ENCODE results near the gene CDC42EP5.

CDC42EP5 gene

GRCh38 chr19:54444737-54445136, 28.4 kb downstream of the CDC42EP5 start:
- no peak for DNase-seq

GRCh38 chr19:54440641-54441040, 32.5 kb downstream of the CDC42EP5 start:
- DNase-seq, result no peak

- DNase-seq, result no peak
Measured at GRCh38 chr19:54439174-54439851, 33.8 kb downstream of the CDC42EP5 start.

- DNase-seq, result no peak
Measured at GRCh38 chr19:54436628-54437252, 36.4 kb downstream of the CDC42EP5 start.

GRCh38 chr19:54436031-54436523, 37.0 kb downstream of the CDC42EP5 start:
- no peak for DNase-seq

GRCh38 chr19:54435551-54436016, 37.5 kb downstream of the CDC42EP5 start:
- no peak for DNase-seq

- DNase-seq, result no peak
Measured at GRCh38 chr19:54434873-54435214, 38.3 kb downstream of the CDC42EP5 start.

GRCh38 chr19:54434112-54434872, 38.8 kb downstream of the CDC42EP5 start:
- no peak for DNase-seq

- no peak for DNase-seq
Measured at GRCh38 chr19:54433697-54434096, 39.4 kb downstream of the CDC42EP5 start.

- DNase-seq, result no peak
Measured at GRCh38 chr19:54432144-54432738, 40.9 kb downstream of the CDC42EP5 start.

GRCh38 chr19:54431255-54431838, 41.7 kb downstream of the CDC42EP5 start:
- DNase-seq, result no peak

- no peak for DNase-seq
Measured at GRCh38 chr19:54430306-54431254, 42.5 kb downstream of the CDC42EP5 start.

GRCh38 chr19:54429545-54430227, 43.4 kb downstream of the CDC42EP5 start:
- no peak for DNase-seq

GRCh38 chr19:54429176-54429495, 44.0 kb downstream of the CDC42EP5 start:
- DNase-seq, result no peak

- DNase-seq, result no peak
Measured at GRCh38 chr19:54428323-54429175, 44.5 kb downstream of the CDC42EP5 start.

GRCh38 chr19:54427586-54427985, 45.5 kb downstream of the CDC42EP5 start:
- DNase-seq, result no peak

GRCh38 chr19:54426291-54426931, 46.7 kb downstream of the CDC42EP5 start:
- DNase-seq, result no peak

GRCh38 chr19:54425382-54425723, 47.7 kb downstream of the CDC42EP5 start:
- DNase-seq, result no peak

GRCh38 chr19:54424660-54425381, 48.3 kb downstream of the CDC42EP5 start:
- DNase-seq, result no peak

Data from 8988T (cell line).